Measurements from ENCODE around the gene LEMD2. TPM values are rescaled to one million over a fixed set of nuclear protein-coding genes. Genes with fewer than 3 reads are reported as not detected.

The LEMD2 gene
- total RNA-seq, 1 experiment from 2014 or later = 33.8 TPM

DNA sequence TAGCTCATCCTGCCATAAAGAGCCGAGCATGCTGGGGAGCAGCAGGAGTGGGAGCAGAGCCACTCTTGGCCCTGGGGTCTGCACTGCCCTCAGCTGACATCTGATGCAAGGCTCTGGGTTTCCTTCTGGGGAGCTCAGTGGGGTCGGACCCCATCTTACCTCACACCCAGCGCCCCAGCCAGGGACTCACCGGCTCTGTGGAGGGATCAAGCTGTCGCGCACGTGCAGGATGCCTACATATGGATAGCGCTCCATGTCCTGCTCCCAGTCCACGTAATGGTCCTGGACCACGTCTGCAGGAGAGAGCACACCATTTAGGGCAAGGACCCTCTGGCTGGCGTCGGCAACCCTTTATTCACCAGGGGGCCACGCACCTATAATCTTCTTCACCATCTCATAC lies 12.2 kb downstream of the LEMD2 start:
- no peak for DNase-seq (ENCODE audit: low read depth)

DNA sequence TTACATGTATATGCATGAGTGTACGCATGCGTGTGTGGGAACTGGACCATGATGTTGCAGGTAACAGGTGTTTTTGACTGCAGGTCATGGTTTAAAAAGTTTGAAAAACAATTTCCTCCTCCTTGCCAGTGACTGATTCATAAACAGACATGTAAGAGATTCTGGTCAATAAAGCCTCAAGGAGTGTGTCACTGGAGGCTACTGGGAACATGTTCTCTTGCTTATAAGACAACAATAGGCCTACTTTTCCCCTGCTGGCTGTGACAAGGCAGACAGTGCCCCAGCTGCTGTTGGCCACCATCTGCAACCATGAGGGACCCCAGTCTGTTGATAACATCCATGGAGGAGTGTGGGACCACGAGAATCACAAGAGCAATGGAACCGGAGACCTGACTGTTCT lies 12.7 kb downstream of the LEMD2 start:
- no peak for DNase-seq (ENCODE audit: low read depth)

DNA sequence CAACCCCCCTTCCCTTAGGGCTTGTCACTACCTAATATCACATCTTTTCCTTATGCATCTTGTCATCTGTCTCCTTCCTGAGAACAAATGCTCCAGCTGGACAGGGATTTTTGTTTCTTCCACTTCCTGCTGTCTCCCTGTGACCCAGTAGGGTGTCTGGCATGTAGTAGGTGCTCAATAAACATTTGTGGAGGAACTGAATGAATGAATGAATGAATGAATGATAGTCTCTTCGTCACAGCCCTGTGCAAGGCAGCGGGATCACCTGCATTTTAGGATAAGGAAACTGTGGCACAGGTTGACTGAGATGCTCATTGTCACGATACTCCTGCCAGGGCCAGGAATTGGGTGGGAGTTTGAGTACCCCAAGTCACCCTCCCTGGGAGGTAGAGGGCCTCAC lies 14.2 kb downstream of the LEMD2 start:
- DNase-seq (ENCODE audit: low read depth) = no peak

DNA sequence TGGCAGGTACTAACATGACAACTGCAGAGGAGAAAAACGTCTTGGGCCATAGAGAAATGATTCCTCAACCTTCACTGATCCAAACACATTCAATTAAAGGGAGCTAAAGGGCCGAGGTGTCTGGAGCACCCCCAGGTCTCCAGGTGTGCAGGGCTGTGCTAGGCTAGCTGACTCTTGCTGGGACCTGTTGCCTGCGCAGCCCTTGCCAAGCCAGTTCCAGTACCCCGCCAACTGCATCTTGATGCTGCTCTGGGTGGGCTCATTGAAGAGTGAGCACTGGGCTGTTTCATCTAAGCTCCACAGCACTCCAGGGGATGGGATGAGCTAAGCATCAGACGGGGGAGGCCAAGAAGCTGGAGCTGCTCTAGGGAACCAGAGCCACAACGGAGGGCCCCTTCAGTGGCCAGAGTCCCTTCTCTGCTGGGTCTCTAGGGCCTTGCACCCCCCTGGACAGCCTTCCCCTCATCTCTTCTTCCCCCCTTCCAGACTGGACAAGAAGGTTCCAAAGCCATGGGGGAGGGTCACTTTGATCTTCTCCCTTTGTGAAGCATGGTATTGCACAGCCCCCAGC lies 15.9 kb downstream of the LEMD2 start:
- no peak for DNase-seq (ENCODE audit: low read depth)

DNA sequence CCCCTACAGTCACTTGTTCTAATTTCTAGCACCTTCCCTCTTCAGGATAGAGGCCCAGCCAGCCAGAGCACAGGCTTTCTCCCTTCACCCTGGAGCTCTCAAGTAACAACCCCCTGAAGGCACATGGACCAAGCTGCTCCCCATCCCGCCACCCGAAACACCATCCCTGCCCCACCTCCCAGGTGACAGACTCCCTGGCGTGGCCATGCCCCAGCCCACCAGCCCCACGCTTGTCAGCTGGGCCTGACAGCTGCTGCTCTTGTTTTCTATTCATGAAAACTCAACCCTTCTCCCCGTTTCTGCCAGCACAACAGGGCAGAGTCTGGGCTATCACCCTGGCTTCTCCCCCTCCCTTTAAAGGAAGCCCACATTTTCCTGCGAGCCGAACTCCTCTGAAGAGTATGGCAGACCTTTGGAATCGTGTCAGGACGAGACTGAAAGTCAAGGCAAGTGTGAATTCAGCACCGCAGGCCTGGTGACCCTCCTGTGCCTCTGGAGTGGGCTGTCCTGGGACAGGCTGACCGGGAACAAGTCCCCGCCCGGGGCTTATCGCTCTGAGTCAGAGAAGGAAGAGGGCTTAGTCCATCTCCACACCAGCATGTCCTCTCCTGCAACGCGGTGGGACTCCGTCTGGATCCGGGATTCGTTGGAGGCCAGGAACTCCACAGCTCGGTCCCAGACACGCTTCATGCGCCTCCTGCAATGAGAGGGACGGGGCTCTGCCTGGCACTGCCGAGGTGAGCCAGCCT lies 16.7 kb downstream of the LEMD2 start:
- no peak for DNase-seq (ENCODE audit: low read depth)

DNA sequence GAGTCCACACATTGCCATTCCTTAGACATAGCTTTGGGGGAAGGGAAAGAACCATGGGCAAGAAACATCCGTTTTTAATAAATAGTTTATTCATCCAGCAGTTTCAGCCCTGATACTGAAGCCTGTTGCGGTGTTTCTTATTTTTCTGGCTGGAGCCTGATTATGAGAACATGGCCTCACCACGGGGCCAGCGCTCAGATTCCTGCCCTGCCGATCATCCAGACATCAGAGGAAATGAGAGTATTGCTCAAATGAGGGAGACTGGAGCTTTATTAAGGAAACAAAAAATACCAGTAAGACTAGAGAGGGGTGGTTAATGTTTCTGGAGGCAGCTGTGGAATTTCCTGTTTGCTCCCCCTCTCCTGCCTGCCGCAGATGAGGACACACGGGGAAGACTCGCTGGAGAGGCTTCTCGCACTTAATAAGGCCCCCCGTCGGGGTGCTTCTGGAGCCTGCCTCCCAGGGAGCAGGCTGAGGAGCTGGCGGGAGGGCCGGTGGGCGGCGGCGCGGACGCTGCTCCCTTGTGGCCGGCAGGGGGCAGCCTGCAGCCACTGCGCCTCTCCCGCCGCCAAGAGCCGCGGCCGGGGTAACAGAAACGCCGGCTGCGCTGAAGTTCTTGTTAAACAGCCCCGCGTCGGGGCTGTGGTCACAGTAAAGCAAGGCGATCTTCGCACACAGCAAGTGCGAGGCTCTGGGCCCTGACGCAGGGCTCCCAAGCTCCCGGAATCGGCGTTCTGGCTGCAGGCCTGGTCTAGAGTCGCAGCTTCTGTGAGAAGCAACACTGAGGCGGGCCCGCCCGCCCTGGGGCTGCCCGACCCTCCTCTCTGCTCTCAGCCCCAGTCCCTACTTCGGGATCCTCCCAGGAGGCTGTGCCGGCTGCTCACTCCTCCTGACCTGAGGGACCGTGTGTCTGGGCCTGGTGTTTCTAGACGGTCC lies 17.5 kb downstream of the LEMD2 start:
- peak; percentile 96 for DNase-seq (ENCODE audit: low read depth)

DNA sequence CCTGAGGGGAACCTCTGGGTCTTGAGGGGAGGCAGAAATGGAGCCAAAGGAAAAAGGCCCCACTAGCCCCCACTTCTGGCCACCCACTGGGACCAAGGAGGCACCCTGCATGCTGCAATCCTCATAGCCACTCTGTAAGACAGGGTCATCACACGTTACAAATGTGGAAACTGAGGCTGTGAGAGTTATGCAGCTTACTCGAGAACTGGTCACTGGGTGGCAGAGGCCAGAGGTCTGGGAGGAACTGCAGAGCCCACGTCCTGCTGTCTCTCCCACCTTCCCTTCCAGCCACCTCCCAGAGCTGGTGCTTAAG lies 18.1 kb downstream of the LEMD2 start:
- DNase-seq (ENCODE audit: low read depth) = no peak

DNA sequence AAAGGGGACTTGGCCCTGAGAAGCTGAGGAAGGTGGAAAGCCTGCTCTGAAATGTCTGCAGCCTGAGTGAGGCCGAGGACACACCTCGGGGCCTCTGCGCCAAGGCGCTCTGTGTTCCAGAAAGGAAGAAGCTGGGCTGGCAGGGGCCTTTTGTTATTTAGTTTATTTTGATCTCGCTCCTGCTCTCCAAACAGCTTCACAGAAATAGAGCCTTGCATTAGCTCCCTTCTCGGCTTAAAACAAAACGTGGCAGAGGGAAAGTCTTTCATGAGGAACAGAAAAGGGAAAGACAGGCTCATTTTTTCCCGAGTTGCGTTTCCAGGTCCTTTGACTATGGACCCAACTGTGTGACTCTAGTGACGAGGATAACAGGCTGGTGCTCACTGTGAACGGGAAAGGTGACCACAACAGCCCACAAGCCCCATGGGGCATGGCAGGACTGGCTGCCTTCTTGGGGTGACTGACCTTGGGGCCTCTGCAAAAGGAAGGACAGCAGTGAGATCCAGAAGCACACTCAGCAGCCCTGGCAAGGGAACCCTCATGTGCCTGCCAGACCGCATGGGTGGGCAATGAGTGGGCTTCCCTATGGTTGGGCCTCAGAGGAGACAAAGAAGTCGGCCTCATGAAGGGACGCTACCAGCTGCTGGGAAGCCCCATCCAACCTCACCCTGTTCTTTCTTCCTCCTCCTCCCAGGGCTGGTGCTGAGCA lies 18.7 kb downstream of the LEMD2 start:
- DNase-seq (ENCODE audit: low read depth) = no peak

DNA sequence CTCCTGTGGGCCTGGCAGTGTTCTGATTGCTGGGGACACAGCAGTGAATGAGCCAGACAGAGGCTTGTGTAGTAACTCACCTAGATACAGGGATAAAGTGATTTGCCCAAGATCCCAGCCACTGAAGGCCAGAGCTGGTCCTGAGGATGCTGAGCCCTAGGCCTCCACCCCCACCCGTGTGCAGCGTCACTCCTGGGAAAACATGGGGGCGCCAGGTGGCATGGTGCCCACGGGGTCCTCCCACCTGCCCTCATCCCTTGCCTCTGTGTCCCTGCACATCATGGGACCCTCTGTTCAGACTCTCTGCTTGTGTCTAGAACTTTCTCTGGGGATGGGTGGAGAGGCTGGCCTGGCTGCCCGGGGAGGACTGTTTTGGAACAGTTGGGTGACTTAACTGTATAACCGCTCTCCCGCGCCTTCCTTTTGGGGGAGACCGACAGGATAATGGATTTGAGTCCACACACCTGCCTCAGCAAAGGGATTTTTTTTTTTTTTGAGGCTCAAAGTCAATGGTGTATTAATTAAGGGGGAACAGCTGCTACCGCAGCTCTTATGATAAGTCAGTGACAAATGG lies 19.6 kb downstream of the LEMD2 start:
- no peak for DNase-seq (ENCODE audit: low read depth)

DNA sequence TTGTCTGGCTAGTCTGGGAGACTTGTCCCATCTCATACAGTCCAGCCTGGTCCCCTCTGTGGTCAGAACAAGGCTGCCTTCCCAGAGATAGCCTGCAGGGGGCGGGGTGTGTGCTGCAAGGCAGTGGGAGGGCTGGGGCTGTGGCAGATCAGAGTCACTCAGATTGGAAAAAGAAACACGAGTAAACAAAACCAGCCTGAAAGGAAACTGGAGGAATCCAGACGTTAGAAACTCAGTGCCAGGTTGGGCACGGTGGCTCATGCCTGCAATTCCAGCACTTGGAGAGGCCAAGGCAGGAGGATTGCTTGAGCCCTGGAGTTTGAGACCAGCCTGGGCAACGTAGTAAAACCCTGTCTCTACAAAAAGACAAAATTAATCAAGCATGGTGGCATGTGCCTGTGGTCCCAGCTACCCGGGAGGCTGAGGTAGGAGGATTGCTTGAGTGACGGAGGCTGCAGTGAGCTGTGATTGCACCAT lies 20.2 kb downstream of the LEMD2 start:
- DNase-seq (ENCODE audit: low read depth) = peak; percentile 66

DNA sequence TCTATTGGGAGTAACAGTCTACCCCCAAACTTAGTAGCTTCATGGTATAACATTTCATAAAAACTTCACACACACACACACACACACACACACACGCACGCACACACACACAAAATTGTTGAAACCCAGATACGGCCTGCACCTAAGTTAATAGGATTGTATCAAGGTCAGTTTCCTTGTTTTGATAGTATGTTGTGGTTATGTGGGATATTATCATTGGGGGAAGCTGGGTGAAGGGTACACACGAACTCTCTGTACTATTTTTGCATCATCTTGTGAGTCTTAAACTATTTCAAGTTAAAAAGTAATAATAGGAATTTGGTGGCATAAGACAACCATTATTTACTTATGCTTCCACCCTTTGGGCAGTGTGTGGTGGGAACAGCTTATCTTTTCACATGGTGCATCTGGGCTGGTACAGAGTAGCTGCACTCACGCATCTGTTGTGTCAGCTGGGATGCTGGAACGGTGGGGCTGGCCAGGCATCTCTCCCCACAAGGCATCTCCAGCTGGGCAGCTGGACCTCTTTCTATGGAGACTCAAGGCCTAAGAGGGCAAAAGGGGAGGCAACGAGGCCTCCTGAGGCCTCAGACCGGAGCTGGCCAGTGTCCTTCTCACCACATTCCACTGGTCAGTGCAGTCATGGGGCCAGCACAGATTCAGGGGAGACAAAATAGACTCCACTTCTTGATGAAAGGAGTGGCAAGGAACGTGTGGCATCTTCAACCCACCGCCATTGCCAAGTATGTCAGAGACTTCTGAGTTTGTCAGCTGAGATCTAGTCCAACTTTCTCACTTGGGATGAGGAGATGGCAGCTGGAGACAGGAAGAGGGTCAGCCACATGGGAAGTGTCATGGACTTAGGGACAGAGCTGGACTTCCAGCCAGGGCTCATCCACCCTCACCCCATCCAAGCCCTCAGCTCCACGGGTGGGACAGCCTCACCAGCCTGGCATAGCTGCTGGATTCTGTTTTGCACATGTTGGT lies 21.7 kb downstream of the LEMD2 start:
- DNase-seq (ENCODE audit: low read depth) = no peak

DNA sequence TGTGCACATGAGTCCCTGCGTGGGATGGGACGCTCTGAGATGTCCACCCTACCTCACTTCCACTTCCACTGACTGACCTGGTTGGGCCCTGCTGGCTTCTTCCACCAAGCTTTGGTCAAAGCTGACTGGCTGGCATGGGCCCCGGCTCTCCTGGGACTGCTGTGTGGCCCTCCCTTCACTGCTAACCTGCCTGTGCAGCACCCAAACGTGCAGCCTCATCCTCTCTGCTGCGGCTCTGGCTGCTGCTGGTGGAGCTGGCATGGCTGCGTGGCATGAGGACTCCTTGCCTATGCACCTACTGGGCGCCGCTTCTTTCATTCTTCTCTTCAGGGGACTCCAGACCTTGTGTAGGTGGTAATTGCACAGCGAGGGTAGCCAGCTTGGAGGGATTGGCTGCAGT lies 23.6 kb downstream of the LEMD2 start:
- no peak for DNase-seq (ENCODE audit: low read depth)

DNA sequence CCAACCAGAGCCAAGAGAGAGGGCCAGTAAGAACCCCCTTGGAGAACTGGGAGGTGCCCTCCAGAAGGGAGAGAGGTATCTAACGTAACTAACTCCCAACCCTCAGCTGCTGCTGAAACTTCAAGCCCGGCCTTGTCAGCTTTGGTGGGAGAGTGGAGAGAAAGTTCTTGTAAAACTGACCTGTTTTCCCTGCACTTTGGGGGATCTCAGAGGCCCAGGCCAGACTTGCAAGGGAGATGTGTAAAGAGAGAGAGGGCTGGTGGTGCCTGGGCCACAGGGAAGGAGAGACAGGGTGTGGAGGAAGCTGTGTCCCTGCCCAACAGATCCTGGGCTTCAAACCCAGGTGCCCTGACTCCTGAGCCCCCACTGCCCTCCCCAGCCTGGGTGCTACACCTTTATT lies 24.9 kb downstream of the LEMD2 start:
- DNase-seq (ENCODE audit: low read depth) = no peak

DNA sequence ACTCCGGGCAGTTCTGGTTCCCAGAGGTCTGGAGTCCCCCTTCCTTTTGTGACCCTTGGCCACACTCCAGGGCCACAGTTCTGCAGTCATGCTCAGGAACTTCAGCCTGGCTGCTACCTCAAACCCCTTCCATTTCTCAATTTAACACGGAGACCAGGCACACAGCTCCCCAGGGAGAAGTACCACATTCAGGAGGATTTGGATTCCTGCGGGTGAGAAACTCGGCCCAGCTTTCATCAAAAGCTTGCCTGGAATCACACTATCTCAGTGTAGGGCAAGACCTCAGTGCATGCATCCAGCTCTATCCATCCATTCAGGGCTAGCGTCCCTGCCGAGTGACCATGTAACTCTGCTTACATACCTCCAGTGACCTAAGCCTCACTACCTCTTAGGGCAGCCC lies 25.4 kb downstream of the LEMD2 start:
- no peak for DNase-seq (ENCODE audit: low read depth)

DNA sequence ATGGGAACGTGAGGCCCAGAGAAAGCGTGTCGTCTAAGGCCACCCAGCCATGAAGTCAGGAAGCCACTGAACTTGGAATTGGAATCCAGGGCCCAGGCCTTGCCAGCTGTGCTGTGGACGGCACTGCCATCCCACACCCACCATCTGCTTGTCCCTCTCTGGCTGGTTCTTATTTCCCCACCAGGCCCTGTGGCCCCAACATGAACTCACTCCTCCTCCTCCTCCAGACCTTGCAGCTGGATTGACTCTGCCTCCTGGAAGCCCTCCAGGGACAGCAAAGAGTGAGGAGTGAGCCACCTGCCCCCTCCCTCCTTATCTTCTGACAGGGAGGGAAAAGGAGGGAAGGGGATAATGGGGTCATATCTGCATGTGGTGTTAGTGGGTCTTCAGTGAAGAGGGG lies 26.2 kb downstream of the LEMD2 start:
- no peak for DNase-seq (ENCODE audit: low read depth)

DNA sequence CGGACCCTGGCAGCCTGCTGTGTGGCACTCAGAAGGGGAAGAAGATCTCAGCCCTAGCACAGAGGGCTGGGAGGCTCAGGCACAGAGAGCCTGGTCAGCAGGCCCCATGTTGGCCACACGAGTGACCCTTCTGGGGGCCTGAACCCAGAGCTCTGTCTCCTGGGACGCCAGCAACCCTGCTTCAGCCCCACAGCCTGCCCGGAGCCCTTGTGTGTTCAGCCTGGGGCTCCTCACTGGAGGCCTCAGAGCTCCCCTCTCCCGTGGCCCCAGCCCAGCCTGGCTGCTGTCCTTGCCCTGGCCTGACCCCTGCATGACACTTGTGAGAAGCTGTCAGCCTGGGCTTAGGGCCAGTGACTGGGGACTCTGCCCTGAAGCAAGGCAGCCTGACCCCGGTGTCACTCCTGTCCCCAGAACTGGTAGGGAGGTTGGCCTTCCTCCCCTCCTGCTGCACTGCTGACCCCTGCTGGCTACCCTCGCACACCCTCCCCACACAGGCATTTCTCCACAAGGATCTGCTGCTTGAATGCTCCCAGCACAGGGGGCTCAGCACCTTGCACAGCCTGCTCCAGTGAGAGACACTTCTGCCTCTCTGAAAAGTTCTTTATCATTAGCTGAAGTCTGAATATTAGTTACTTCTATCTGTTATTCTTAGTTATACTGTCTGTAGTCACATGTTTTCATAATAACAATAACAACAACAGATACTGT lies 26.9 kb downstream of the LEMD2 start:
- peak; percentile 40 for DNase-seq (ENCODE audit: low read depth)

DNA sequence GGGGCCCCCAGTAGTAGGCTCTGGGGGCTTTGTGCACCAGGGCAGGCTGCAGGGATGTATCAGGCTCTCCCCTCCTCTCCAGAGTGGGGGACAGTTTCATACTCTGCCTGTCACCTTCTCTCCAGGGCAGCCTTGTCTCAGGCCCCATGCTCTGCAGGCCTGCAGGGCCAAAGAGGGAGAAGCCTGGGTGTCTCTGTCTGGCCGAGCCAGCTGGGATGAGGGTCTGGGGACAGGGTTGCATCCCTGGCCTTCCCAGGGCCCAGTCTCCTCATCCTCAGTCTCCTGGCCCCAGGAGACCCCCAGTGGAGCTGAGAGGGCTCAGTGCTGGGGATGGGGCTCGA lies 27.4 kb downstream of the LEMD2 start:
- DNase-seq (ENCODE audit: low read depth) = no peak

DNA sequence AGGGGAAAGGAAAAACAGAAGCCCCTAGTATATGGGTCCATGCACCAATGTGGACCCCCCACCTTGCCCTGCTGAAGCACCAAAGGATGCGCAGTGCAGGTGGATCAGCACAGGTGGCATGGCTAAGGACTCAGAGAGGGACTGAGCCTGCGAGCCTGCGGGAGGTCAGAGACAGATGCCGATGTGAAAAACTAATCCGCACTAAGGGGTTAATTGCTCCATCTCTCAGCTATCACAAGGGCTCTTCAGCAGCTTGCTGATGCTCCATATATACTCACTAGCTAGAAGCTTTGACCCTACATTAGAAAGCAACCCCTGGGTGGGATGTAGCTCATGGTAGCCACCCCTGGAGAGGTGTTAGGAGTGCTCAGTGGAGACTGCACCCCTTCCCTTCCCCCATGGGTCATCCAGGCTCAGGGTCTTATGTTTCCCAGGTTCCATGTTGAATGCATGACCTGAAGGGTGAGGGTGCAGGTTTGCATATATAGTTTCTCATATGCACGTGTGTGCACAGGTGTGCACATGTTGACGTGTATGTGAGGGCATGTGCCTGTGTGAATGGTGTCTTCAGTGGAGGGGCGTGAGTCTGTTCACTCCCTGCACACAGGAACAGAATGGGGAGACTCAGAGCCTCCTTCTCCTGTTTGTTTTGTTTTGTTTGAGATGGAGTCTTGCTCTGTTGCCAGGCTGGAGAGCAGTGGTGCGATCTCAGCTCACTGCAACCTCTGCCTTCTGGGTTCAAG lies 28.9 kb downstream of the LEMD2 start:
- no peak for DNase-seq (ENCODE audit: low read depth)

DNA sequence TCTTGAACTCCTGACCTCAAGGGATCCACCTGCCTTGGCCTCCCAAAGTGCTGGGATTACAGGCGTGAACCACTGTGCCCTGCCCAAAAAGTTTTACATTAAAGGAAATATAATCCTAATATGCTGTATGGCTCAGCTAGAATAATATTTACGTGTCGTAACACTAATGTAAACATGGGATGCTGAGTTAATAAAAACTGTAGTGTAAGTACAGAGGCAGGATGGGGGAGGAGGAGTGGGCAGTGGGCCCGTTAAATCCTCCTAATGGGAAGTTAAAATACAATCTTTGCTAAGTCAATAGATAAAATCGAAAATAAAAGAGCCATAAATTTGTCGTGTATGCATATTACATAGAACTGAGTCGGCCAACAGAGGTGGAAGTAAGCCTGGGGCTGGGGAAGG lies 30.1 kb downstream of the LEMD2 start:
- DNase-seq (ENCODE audit: low read depth) = no peak

All from HT1080 (cell line).